Loucy (cell line): ENCODE measurements around the gene GIMAP8.
"Not testable (repeated sequence)": the region's sequence is repeated elsewhere in the genome, so short reads cannot be mapped to it uniquely, and the experiment has no call there.

ENCODE experiments used
- H2AFZ ChIP-seq: fragments of 200-600 bp; sonication (generic); 2 replicates; pipeline ENCODE4 v1.6.0; 2016; ENCODE audit warnings: antibody characterized with exemption, mild to moderate bottlenecking, low read length, moderate library complexity
- H3F3A ChIP-seq: fragments of 200-600 bp; 2 replicates; pipeline ENCODE4 v1.6.0; 2016; ENCODE audit warnings: antibody characterized with exemption, low read depth, mild to moderate bottlenecking
- H3K27me3 ChIP-seq: fragments of 200-600 bp; sonication (generic); 2 replicates; pipeline ENCODE4 v1.6.1; 2014; ENCODE audit warnings: low read length, mild to moderate bottlenecking; ENCODE audit not compliant: insufficient read depth, poor library complexity, severe bottlenecking
- H3K36me3 ChIP-seq: fragments of 200-600 bp; sonication (generic); 2 replicates; pipeline ENCODE4 v1.6.1; 2016; ENCODE audit warnings: low read length; ENCODE audit not compliant: insufficient read depth
- H3K4me1 ChIP-seq: fragments of 200-600 bp; sonication (generic); 2 replicates; pipeline ENCODE4 v1.5.1; 2014; ENCODE audit warnings: low read length, mild to moderate bottlenecking; ENCODE audit not compliant: insufficient read depth, poor library complexity, severe bottlenecking
- H3K4me2 ChIP-seq: fragments of 200-600 bp; sonication (generic); 2 replicates; pipeline ENCODE4 v1.6.0; 2014; ENCODE audit warnings: antibody characterized with exemption, low read length, low read depth, mild to moderate bottlenecking; ENCODE audit not compliant: poor library complexity, severe bottlenecking
- H3K4me3 ChIP-seq: fragments of 200-600 bp; sonication (generic); 2 replicates; pipeline ENCODE4 v1.5.1; 2014; ENCODE audit warnings: low read length, mild to moderate bottlenecking, mixed read lengths; ENCODE audit not compliant: poor library complexity, severe bottlenecking
- H3K79me2 ChIP-seq: fragments of 200-600 bp; sonication (generic); 2 replicates; pipeline ENCODE4 v1.6.1; 2014; ENCODE audit warnings: low read length; ENCODE audit not compliant: insufficient read depth
- H3K9ac ChIP-seq: fragments of 200-600 bp; sonication (generic); 2 replicates; pipeline ENCODE4 v1.6.0; 2014; ENCODE audit warnings: mild to moderate bottlenecking, low read depth, low read length, moderate library complexity; ENCODE audit not compliant: poor library complexity, severe bottlenecking
- H3K9me2 ChIP-seq: fragments of 200-600 bp; sonication (generic); replicated peaks from 2 replicates; pipeline ENCODE4 v1.6.1; 2016; ENCODE audit warnings: low read depth, low read length, mixed read lengths
- H3K9me3 ChIP-seq: fragments of 200-600 bp; sonication (generic); 2 replicates; pipeline ENCODE4 v1.6.1; 2014; ENCODE audit warnings: mild to moderate bottlenecking, antibody characterized with exemption, low read length, low read depth; ENCODE audit not compliant: insufficient read depth
- H4K20me1 ChIP-seq: fragments of 200-600 bp; sonication (generic); 2 replicates; pipeline ENCODE4 v1.6.0; 2014; ENCODE audit warnings: antibody characterized with exemption, low read length, mild to moderate bottlenecking; ENCODE audit not compliant: insufficient read depth, poor library complexity, severe bottlenecking
- EZH2phosphoT487 ChIP-seq: fragments of 200-600 bp; IDR thresholded peaks from 2 replicates; pipeline ENCODE4 v1.6.1; 2018; ENCODE audit warnings: antibody characterized with exemption, mild to moderate bottlenecking, moderate library complexity, borderline replicate concordance
- TF ChIP-seq, protein P1 (sequence below): fragments of 200-600 bp; sonication (generic); conservative IDR thresholded peaks from 2 replicates; pipeline ENCODE4 v1.5.1; 2014; ENCODE audit warnings: mild to moderate bottlenecking, antibody characterized with exemption, low read length

The GIMAP8 gene

DNA sequence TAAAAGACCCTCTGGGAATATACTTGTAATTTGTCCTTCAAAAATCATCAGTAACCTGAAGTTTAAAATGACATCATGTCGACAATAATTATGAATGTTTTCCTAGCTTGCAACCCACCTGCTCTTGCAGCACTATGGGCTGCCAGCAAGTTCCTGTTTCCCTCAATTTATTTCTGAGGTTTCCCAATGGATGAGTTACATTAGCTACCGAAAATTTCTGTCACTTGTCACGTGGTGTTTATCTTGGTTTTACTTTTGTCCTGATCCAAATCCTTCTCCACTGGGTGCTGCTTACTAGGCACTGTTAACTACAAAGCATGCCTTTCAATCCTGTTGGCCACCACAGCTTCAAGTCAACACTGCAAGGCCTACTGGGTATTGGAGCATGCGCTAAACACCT, 31.5 kb downstream of the GIMAP8 start:
- Histone ChIP-seq H3F3A (0 out of 2 replicates have a peak, but pooled peaks cover 2% of the 10 kb centered on the region), H2AFZ (peak overlapping the region; percentile 63; the same call in 1 of the 2 replicates), H3K36me3 (no peaks in the 10 kb centered on the region), H3K79me2 (no peaks in the 10 kb centered on the region), H3K4me1 (peaks cover 37% of the 10 kb centered on the region), H3K4me3 (no peak overlapping the region), H3K9me2 (no peaks in the 10 kb centered on the region), H3K9me3 (no peaks in the 10 kb centered on the region), H3K4me2 (no peak overlapping the region), H4K20me1 (no peaks in the 10 kb centered on the region), H3K27me3 (no peaks in the 10 kb centered on the region), H3K9ac (no peak overlapping the region)
- TF ChIP-seq, protein P1, sequence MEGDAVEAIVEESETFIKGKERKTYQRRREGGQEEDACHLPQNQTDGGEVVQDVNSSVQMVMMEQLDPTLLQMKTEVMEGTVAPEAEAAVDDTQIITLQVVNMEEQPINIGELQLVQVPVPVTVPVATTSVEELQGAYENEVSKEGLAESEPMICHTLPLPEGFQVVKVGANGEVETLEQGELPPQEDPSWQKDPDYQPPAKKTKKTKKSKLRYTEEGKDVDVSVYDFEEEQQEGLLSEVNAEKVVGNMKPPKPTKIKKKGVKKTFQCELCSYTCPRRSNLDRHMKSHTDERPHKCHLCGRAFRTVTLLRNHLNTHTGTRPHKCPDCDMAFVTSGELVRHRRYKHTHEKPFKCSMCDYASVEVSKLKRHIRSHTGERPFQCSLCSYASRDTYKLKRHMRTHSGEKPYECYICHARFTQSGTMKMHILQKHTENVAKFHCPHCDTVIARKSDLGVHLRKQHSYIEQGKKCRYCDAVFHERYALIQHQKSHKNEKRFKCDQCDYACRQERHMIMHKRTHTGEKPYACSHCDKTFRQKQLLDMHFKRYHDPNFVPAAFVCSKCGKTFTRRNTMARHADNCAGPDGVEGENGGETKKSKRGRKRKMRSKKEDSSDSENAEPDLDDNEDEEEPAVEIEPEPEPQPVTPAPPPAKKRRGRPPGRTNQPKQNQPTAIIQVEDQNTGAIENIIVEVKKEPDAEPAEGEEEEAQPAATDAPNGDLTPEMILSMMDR = no peak
- TF ChIP-seq EZH2phosphoT487 = no peak

DNA sequence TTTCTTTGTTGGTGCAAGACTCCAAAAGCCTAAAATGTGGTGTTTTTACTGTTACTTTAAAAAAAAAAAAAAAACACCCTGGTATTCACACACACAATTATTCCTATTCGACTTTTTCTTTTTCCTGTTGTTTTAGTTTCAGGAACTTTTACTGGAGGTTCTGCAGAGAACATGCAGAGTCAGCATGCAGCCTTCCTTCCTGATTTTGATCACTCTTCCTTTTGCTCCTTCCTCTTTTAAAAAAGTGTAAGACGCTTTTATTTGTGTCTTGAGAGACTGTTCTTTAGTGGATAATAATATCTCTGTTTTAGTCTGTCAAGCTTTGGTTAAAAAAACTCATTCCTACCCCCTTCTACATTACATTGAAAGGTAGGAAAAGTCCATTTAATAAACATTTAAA, 33.1 kb downstream of the GIMAP8 start:
- H3K27me3 ChIP-seq, H3K9me3 ChIP-seq, H3K9me2 ChIP-seq, H3K79me2 ChIP-seq, H3F3A ChIP-seq, H3K36me3 ChIP-seq, H4K20me1 ChIP-seq: not testable (repeated sequence)
- Histone ChIP-seq H2AFZ (peak overlapping the region; percentile 32; the same call in 1 of the 2 replicates), H3K9ac (peak overlapping the region; percentile 51), H3K4me2 (peak overlapping the region; percentile 64), H3K4me1 (peaks cover 37% of the 10 kb centered on the region), H3K4me3 (peak overlapping the region; percentile 36)

DNA sequence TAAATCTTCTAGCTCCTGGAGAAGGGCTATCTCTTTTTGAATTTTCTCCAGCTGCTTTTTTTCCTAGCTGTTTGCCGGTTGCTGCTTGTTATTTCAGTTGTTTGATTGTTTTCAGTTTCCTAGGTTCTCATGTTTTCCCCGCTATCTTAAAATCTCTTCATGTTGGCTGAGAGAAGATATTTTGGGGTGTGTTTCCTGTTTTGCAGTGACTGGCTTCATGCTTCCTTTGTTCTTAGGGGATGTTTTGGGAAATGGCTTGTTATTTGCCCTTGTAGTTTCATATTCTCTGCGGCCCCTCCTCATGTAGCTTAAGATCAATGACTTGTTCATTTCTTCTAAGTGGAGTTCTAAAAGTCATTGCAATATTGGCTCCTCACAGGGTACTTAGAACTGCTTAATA, 33.6 kb downstream of the GIMAP8 start:
- Histone ChIP-seq H2AFZ (peak overlapping the region; percentile 32; the same call in 1 of the 2 replicates), H3K9ac (peak overlapping the region; percentile 51), H3K4me2 (peak overlapping the region; percentile 64), H3K4me1 (peaks cover 37% of the 10 kb centered on the region), H3K4me3 (peak overlapping the region; percentile 36)
- H3K9me2 ChIP-seq, H3K36me3 ChIP-seq, H3K9me3 ChIP-seq, H3K27me3 ChIP-seq, H4K20me1 ChIP-seq, H3F3A ChIP-seq, H3K79me2 ChIP-seq: not testable (repeated sequence)

DNA sequence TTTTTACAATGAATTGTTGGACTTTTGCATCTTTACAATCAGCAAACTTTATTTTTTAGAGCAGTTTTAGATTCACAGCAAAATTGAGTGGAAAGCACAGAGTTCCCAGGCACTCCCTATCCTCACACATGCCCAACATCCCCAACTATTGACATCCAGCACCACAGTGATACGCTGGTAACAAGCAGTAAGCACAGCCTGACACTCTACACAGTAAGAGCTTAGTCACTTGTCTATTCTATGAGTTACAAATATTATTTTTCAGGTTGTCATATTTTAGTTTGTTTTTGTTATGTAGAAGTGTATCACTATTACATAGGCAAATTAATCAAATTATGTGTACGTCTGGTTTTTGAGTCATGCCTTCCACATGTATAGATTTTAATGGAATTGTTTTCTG, 37.2 kb downstream of the GIMAP8 start:
- no peak overlapping the region for H3K4me3 ChIP-seq
- no peaks in the 10 kb centered on the region for H3K36me3 ChIP-seq
- H2AFZ ChIP-seq = no peak overlapping the region
- H3K79me2 ChIP-seq = no peaks in the 10 kb centered on the region
- H4K20me1 ChIP-seq = no peaks in the 10 kb centered on the region
- peaks cover 21% of the 10 kb centered on the region for H3K4me1 ChIP-seq
- TF ChIP-seq, protein P1 = no peak
- no peak for TF ChIP-seq EZH2phosphoT487
- H3K9me3 ChIP-seq = no peaks in the 10 kb centered on the region
- 0 out of 2 replicates have a peak, but pooled peaks cover 2% of the 10 kb centered on the region for H3F3A ChIP-seq
- no peaks in the 10 kb centered on the region for H3K27me3 ChIP-seq
- H3K9me2 ChIP-seq = no peaks in the 10 kb centered on the region
- H3K4me2 ChIP-seq = no peak overlapping the region
- no peak overlapping the region for H3K9ac ChIP-seq
